ENCODE results near the gene NEURL2.
"Not testable (repeated sequence)": the region's sequence is repeated elsewhere in the genome, so short reads cannot be mapped to it uniquely, and the experiment has no call there.

Gene NEURL2

DNA sequence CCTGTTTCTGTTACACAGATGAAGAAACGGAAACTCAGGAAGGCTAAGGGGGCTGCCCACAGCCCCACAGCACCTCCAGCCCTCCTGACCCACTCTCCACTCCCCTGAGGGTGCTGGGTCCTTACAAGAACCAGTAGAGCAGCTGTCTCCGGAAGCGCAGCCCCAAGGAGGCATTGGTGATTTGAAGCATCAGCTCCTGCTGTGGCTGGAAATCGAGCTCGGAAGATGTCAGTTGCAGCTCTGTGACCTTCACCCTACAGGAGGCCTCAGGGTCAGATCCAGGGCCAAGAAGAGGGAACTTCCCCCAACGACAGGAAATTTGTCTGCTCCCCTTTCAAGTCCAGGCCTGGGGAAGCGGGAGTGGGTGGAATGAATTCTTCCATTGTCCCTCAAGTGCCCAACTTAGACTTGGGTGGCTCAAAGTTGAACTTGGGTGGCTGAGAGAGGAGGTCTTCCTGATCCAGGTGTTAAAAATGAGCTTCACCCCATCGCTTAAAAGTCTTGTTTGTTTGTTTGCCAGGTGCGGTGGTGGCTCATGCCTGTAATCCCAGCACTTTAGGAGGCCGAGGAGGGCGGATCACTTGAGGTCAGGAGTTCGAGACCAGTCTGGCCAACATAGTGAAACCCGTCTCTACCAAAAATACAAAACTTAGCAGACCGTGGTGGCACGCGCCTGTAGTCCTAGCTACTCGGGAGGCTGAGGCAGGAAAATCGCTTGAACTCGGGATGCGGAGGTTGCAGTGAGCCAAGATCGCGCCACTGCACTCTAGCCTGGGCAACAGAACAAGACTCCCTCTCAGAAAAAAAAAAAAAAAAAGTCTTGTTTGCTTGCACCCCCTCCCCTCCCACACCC is 19.0 kb upstream of the NEURL2 start:
- Histone ChIP-seq H3K4me2 (peak overlapping the region; percentile 72), H3K27ac (0 out of 2 replicates have a peak overlapping the region, but pooled peaks have one; percentile 38), H3K27me3 (peaks cover 25% of the 10 kb centered on the region), H3K9ac (no peak overlapping the region), H3K36me3 (no peaks in the 10 kb centered on the region; the same call in 1 of the 2 replicates), H4K20me1 (no peaks in the 10 kb centered on the region), H3K9me3 (no peaks in the 10 kb centered on the region), H3K4me1 (peaks cover 35% of the 10 kb centered on the region), H3K4me3 (peak overlapping the region; percentile 67)
- no peak for TF ChIP-seq Cebpa-rat (IDR thresholded peaks at IDR 0.05)

DNA sequence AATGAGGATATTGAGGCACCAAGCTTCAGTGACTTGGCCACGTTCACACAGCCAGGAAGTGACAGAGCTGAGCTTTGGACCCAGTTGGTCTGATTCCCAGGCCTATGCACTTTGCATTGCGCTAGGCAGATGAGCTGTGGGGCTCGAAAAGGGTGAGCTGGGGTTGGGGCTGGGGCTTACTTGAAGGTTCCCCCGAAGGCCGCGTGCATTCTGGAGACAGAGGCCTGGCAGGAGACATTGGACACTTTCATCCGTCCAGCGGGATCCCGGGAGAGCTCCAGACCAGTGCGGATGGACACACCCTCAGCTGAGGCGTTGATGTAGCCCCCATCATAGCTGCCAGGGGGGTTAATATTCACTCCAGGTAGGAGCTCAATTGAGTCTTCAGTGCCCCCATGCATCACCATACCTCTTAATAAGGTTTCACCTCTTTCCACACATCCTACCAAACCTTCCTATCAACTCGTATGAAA is 18.4 kb upstream of the NEURL2 start:
- H3K4me3 ChIP-seq, result no peak overlapping the region
- no peaks in the 10 kb centered on the region for H4K20me1 ChIP-seq
- no peak overlapping the region for H3K9ac ChIP-seq
- 0 out of 2 replicates have a peak overlapping the region, but pooled peaks have one; percentile 38 for H3K27ac ChIP-seq
- peak overlapping the region; percentile 72 for H3K4me2 ChIP-seq
- no peaks in the 10 kb centered on the region; the same call in 1 of the 2 replicates for H3K36me3 ChIP-seq
- no peaks in the 10 kb centered on the region for H3K9me3 ChIP-seq
- H3K27me3 ChIP-seq, result peaks cover 25% of the 10 kb centered on the region
- H3K4me1 ChIP-seq, result peaks cover 41% of the 10 kb centered on the region
- TF ChIP-seq Cebpa-rat (IDR thresholded peaks at IDR 0.05), result no peak

DNA sequence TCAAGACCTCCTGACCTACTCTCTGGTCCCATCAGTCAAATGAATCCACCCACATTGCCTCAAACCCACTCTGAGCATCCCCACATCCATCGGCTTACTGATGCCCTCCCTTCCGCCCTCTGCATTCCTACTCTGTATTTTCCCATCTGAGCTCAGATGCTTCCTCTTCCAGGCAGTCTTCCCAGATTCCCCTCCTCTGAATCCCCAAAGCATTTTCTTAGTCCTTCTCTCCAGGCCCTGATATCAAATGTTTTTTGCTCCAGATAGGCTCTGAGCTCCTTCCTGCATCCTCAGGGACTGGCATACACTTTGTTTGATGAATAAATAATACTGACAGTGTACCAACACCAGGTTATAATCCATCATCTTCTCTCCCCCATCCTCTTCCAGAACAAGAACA is 17.1 kb upstream of the NEURL2 start:
- no peak overlapping the region for H3K4me2 ChIP-seq
- no peak overlapping the region for H3K4me3 ChIP-seq
- TF ChIP-seq Cebpa-rat (IDR thresholded peaks at IDR 0.05), result no peak
- H3K27ac ChIP-seq, result no peak overlapping the region
- no peak overlapping the region for H3K9ac ChIP-seq
- no peaks in the 10 kb centered on the region for H3K9me3 ChIP-seq
- peaks cover 19% of the 10 kb centered on the region for H3K27me3 ChIP-seq
- no peaks in the 10 kb centered on the region for H4K20me1 ChIP-seq
- H3K36me3 ChIP-seq, result no peaks in the 10 kb centered on the region; the same call in 1 of the 2 replicates
- H3K4me1 ChIP-seq, result peaks cover 54% of the 10 kb centered on the region

DNA sequence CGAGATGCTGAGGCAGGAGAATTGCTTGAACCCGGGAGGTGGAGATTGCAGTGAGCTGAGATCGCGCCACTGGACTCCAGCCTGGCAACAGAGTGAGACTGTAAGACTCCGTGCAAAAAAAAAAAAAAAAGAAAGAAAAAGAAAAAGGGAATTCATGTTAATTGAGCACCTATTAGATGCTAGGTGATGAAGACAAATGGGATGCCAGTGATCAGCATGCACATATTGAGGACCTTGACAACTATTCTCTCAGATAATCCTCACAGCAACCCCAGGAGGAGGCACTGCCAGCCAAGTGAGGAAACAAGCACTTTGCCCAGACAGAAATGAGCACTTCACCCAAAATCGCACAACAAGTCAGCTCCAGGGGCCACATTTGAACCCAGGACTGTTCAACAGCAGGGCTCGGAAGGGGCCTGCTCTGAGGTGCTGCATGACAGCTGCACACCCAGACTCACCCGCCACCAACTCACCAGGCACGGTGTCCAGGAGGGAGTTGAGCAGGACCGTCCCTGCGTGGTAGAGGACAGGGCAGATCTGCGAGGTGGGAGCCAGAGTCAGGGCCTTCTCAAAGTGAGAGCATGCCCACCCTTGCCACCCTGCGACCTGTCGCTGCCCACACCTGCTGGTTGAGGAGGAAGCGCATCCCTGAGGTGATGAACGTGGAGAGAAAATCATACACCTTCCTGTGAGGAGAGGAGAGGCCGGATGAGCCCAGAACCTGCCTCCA is 16.4 kb upstream of the NEURL2 start:
- H3K27me3 ChIP-seq, result peaks cover 15% of the 10 kb centered on the region
- no peak overlapping the region for H3K4me3 ChIP-seq
- H3K9me3 ChIP-seq, result no peaks in the 10 kb centered on the region
- no peaks in the 10 kb centered on the region; the same call in 1 of the 2 replicates for H3K36me3 ChIP-seq
- H4K20me1 ChIP-seq, result 0 out of 2 replicates have a peak, but pooled peaks cover under 1% of the 10 kb centered on the region
- no peak overlapping the region for H3K4me2 ChIP-seq
- H3K4me1 ChIP-seq, result peaks cover 57% of the 10 kb centered on the region
- H3K9ac ChIP-seq, result no peak overlapping the region
- no peak for TF ChIP-seq Cebpa-rat (IDR thresholded peaks at IDR 0.05)
- no peak overlapping the region for H3K27ac ChIP-seq

DNA sequence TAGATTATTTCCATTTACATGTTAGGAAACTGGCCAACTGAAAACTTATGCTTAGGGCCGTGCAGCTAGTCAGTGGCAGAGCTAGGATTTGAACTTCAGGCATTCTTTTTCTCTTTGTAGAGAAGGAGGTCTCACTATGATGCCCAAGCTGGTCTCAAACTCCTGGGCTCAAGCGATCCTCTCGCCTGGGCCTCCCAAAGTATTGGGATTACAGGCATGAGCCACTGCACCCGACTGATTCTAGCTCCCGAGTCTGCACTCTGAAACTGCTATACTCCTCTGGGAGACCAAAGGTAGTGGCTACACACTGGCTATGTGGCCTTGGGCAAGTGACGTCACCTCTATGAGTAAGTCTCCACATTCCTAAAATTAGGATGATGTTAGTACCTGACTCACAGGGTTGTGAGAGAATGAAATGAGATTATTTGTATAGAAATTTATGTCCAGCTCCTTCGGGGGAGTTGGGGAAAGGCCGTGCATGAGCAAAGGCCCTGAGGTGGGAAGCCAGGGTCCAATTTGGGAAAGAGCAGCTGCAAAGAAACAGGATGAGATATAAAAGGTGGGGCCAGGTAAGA is 14.6 kb upstream of the NEURL2 start:
- H3K36me3 ChIP-seq, result peaks cover 6% of the 10 kb centered on the region
- H3K4me1 ChIP-seq, result peaks cover 57% of the 10 kb centered on the region
- H3K4me2 ChIP-seq, result no peak overlapping the region
- H3K27ac ChIP-seq, result no peak overlapping the region
- 0 out of 2 replicates have a peak, but pooled peaks cover 5% of the 10 kb centered on the region for H4K20me1 ChIP-seq
- no peaks in the 10 kb centered on the region for H3K27me3 ChIP-seq
- no peak for TF ChIP-seq Cebpa-rat (IDR thresholded peaks at IDR 0.05)
- no peak overlapping the region for H3K9ac ChIP-seq
- H3K4me3 ChIP-seq, result no peak overlapping the region
- H3K9me3 ChIP-seq, result no peaks in the 10 kb centered on the region

DNA sequence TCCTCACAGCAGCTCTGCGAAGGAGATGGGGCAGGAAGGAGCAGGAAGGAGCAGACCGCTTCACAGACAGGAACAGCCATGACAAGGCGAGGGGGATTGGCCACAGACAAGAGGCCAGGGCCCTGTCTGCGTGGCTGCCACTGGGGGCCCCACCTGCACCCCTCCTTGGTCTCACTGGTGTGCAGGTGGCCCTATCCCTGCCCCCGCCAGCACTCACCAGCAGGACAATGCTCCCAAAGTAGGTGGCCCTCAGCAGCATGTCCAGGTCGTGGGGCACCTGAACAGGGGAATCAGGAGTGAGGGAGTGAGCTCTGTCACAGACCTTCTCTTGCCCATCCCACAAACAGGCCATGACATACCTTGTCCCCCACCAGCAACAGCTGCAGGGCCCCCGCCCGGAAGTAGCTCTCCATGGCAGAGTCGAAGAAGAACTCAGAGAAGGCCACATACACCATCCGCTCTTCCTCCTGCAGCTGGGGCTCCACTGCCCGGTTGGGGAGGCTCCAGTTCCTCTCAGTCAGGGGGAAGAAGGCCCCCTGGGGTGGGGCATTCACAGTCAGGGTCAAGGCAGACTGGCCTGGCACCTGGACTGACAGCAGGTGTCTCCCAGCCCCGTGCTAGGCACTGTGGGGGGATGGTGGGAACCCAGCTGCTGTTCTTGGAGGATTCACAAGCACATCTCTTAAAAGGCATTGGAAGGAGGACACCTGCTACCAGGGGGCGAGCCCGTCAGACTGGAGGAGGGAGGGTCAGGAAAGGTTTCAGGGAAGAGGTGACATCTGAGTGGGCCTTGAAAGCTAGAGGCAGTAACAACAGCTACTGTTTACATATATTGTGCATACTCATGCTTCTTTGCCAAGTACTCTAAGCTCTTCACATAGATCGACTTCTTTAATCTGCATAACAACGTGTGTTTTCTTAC is 13.8 kb upstream of the NEURL2 start:
- H3K4me1 ChIP-seq, result peaks cover 50% of the 10 kb centered on the region
- H3K27ac ChIP-seq, result peak overlapping the region; percentile 49
- H3K36me3 ChIP-seq, result peaks cover 6% of the 10 kb centered on the region
- H3K9ac ChIP-seq, result peak overlapping the region; percentile 50; the same call in 1 of the 2 replicates
- TF ChIP-seq Cebpa-rat (IDR thresholded peaks at IDR 0.05), result no peak
- H3K27me3 ChIP-seq, result no peaks in the 10 kb centered on the region
- no peaks in the 10 kb centered on the region for H3K9me3 ChIP-seq
- H3K4me3 ChIP-seq, result no peak overlapping the region
- H4K20me1 ChIP-seq, result 0 out of 2 replicates have a peak, but pooled peaks cover 5% of the 10 kb centered on the region
- peak overlapping the region; percentile 51 for H3K4me2 ChIP-seq

DNA sequence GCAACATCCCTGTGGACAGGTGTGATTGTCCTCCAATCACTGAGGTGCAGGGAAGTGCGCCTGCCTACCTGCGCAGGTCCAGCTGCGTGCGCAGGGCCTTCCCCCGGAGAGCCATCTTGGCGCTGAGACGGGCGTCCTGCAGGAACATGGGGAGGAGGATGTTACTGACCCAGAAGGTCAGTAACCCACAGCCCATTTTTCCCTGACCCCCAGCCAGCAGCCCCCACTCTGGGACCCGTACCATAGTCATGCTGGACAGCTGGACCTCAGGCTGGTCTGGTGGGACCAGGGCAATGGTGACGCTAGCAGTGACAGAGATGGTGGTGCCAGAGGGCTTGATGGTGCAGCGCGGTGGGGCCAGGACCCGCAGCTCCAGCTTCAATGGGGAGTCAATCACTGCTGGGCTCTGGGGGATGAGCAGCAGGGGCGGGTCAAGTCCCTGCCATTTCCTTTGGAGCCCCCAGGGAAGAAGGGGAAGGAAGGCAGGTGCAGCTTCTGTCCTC is 11.2 kb upstream of the NEURL2 start:
- H3K27me3 ChIP-seq, result no peaks in the 10 kb centered on the region
- no peak for TF ChIP-seq Cebpa-rat (IDR thresholded peaks at IDR 0.05)
- H4K20me1 ChIP-seq, result 0 out of 2 replicates have a peak, but pooled peaks cover 5% of the 10 kb centered on the region
- H3K4me1 ChIP-seq, result peaks cover 42% of the 10 kb centered on the region
- peak overlapping the region; percentile 77 for H3K4me2 ChIP-seq
- no peaks in the 10 kb centered on the region for H3K9me3 ChIP-seq
- peak overlapping the region; percentile 7; the same call in 1 of the 2 replicates for H3K27ac ChIP-seq
- peak overlapping the region; percentile 6; the same call in 1 of the 2 replicates for H3K4me3 ChIP-seq
- H3K36me3 ChIP-seq, result peaks cover 28% of the 10 kb centered on the region
- peak overlapping the region; percentile 48 for H3K9ac ChIP-seq

DNA sequence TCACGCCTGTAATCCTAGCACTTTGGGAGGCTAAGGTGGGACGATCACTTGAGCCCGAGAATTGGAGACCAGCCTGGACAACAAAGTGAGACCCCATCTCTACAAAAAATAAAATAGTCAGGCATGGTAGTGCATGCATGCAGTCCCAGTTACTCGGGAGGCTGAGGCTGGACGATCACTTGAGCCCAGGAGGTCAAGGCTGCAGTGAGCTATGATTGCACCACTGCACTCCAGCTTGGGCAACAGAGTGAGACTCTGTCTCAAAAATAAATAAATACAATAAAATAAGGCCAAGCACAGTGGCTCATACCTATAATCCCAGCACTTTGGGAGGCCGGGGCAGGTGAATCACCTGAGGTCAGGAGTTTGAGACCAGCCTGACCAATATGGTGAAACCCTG is 10.3 kb upstream of the NEURL2 start:
- not testable (repeated sequence) for H3K4me3 ChIP-seq, H4K20me1 ChIP-seq, H3K27me3 ChIP-seq, H3K9me3 ChIP-seq, H3K9ac ChIP-seq, H3K27ac ChIP-seq
- H3K36me3 ChIP-seq, result peaks cover 36% of the 10 kb centered on the region
- H3K4me2 ChIP-seq, result peak overlapping the region; percentile 77; the same call in 1 of the 2 replicates
- H3K4me1 ChIP-seq, result peaks cover 42% of the 10 kb centered on the region

Measured in BLaER1 (cell line).